Astrocyte (in vitro differentiated cells and primary cell): ENCODE data around the gene OSGIN1.

Experiments used
- CTCF ChIP-seq: IDR thresholded peaks from 2 replicates; pipeline ENCODE4 v1.5.1; 2011; ENCODE audit warnings: low read depth, mild to moderate bottlenecking, inconsistent platforms, low read length, moderate library complexity; ENCODE audit not compliant: insufficient read depth
- EZH2 ChIP-seq: IDR thresholded peaks from 2 replicates; pipeline ENCODE4 v1.6.1; 2012; ENCODE audit warnings: mild to moderate bottlenecking, low read length, inconsistent platforms; ENCODE audit not compliant: insufficient read depth

- TF ChIP-seq CTCF (no peak), EZH2 (no peak)
These were observed 20.7 kb upstream of the OSGIN1 start for GRCh38 chr16:83932304-83932703.
